BLaER1 treated with 17β-estradiol and CSF1 and Interleukin-3, amounts not matched to agents 10 nM and 100 nM (cell line): Measurements from ENCODE around the gene SEL1L3.

Experiments
- H3K27ac ChIP-seq, 11 experiments: shearing (Covaris generic); formaldehyde crosslinking; 2 replicates each; pipeline ENCODE4 v1.8.1; 2022
- H3K27me3 ChIP-seq, 11 experiments: shearing (Covaris generic); formaldehyde crosslinking; 2 replicates each; pipeline ENCODE4 v1.8.1; 2022
- H3K36me3 ChIP-seq, 11 experiments: shearing (Covaris generic); formaldehyde crosslinking; 2 replicates each; pipeline ENCODE4 v1.8.1; 2022
- H3K4me1 ChIP-seq, 10 experiments: shearing (Covaris generic); formaldehyde crosslinking; 2 replicates each; pipeline ENCODE4 v1.8.1; 2022
- H3K4me2 ChIP-seq, 11 experiments: shearing (Covaris generic); formaldehyde crosslinking; 2 replicates each; pipeline ENCODE4 v1.8.1; 2022
- H3K4me3 ChIP-seq, 10 experiments: shearing (Covaris generic); formaldehyde crosslinking; 2 replicates each; pipeline ENCODE4 v1.8.1; 2022
- H3K9ac ChIP-seq, 11 experiments: shearing (Covaris generic); formaldehyde crosslinking; 2 replicates each; pipeline ENCODE4 v1.8.1; 2022
- H3K9me3 ChIP-seq, 11 experiments: shearing (Covaris generic); formaldehyde crosslinking; replicated peaks in 1 of 11; 2 replicates each; pipeline ENCODE4 v1.8.1; 2022
- H4K20me1 ChIP-seq, 11 experiments: shearing (Covaris generic); formaldehyde crosslinking; 2 replicates each; pipeline ENCODE4 v1.8.1; 2022
- Cebpa-rat ChIP-seq, 11 experiments: shearing (Covaris generic); IDR thresholded peaks; 2 replicates each; pipeline ENCODE4 v1.8.1; 2022

The SEL1L3 gene

GRCh38 chr4:25900310-25900709 is 37.5 kb upstream of the SEL1L3 start:
- no peak overlapping the region for H3K4me2 ChIP-seq
- TF ChIP-seq Cebpa-rat (IDR thresholded peaks at IDR 0.05): no peak
- H3K36me3 ChIP-seq: no peaks in the 10 kb centered on the region
- no peaks in the 10 kb centered on the region for H3K27me3 ChIP-seq
- H3K27ac ChIP-seq: no peak overlapping the region
- no peaks in the 10 kb centered on the region for H4K20me1 ChIP-seq
- no peaks in the 10 kb centered on the region for H3K9me3 ChIP-seq
- H3K4me3 ChIP-seq: no peak overlapping the region
- H3K9ac ChIP-seq: no peak overlapping the region
- peaks cover 0 to 16% (median 0%) of the 10 kb centered on the region in 10 experiments; a peak in 4 of 20 replicates for H3K4me1 ChIP-seq

DNA sequence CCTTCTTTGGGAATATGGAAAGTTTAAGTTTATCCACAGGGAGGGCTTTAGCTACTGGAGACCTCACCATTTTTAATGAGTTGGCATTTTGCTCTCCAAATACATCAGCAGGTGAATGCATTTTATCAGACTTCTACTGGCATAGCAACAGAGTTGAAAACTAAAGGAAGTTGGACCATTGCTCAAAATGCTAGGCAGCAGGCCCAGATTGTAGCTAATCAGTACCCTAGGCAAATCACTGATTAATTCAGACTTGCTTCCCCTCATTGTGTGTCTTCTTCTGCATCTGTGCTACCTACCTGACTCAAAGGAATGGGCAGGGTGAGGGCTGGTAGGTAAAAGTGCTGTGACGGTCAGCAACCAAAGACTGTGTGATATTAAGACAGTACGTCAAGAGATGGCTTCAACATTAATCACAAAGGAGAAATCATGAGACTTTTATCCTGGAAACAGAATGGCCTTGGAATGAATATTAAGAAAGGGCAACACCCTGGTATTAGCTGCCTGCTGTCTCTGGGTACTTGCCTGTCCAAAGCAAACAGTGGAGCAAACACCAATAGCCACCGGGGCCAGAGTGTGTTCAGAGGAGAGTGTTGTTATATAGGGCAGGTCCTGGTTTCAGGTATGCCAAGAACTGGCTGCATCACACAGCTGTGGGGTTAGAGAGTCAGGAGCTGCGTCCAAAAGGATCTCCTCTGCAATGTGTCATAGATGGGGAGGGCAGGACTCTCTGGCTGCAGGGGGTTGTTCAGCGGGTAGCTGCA is 34.2 kb upstream of the SEL1L3 start:
- H3K4me2 ChIP-seq: no peak overlapping the region
- no peaks in the 10 kb centered on the region for H3K9me3 ChIP-seq
- no peak overlapping the region for H3K4me3 ChIP-seq
- no peaks in the 10 kb centered on the region for H3K36me3 ChIP-seq
- no peak overlapping the region for H3K9ac ChIP-seq
- no peak for TF ChIP-seq Cebpa-rat (IDR thresholded peaks at IDR 0.05)
- no peak overlapping the region for H3K27ac ChIP-seq
- no peaks in the 10 kb centered on the region for H4K20me1 ChIP-seq
- H3K27me3 ChIP-seq: no peaks in the 10 kb centered on the region
- no peaks in the 10 kb centered on the region for H3K4me1 ChIP-seq

- Histone ChIP-seq H3K4me2 (no peak overlapping the region), H3K4me1 (no peaks in the 10 kb centered on the region), H4K20me1 (no peaks in the 10 kb centered on the region), H3K9ac (no peak overlapping the region), H3K36me3 (no peaks in the 10 kb centered on the region), H3K9me3 (no peaks in the 10 kb centered on the region), H3K4me3 (no peak overlapping the region), H3K27me3 (no peaks in the 10 kb centered on the region), H3K27ac (no peak overlapping the region)
- no peak for TF ChIP-seq Cebpa-rat (IDR thresholded peaks at IDR 0.05)
Observed at GRCh38 chr4:25892796-25893195, 30.0 kb upstream of the SEL1L3 start.

DNA sequence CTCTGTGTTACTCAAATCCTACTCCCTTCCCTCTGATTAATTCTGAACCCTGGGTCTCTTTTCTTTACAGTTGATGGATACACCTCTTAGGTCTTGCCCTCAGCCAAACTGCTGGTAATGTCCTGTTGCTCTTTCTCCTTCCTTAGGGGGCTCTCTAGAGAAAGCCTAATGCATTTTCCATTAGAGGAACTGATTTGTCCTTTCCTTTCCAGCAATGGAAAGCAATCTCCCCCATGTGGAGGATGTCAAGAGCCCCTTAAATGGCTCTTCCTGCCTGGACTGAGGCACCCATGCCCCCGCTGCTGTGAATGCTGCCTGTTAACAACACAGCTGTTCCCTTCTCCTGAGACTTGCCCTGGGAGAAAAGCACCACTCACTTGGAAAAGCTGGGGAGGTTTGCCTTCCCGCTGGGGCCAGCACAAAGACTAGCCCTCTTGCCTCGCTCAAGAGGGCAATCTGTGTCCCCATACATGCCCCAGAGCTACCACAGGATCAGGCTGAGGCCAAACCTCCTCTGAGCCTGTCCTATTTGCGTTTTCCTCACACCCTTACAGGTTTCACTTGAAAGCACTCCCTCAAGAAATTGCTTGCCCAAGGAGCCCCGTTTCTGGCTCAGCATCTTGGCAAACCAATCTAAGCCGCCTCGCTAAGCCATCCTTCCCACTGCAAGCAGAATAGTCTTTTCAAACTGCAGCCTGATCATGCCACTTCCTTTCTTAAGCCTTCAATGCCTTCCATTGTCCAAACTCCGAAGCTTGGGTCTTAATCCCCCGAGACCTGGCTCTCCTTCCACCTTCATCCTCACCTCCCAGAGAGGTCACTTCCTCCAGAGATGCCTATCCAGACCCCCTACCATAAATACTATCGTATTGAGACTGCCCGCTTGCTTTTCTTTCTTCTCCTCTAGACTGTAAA is 28.0 kb upstream of the SEL1L3 start:
- Histone ChIP-seq H3K9ac (no peak overlapping the region), H4K20me1 (no peaks in the 10 kb centered on the region), H3K27me3 (no peaks in the 10 kb centered on the region), H3K9me3 (no peaks in the 10 kb centered on the region), H3K4me2 (no peak overlapping the region), H3K27ac (no peak overlapping the region), H3K4me1 (no peaks in the 10 kb centered on the region), H3K4me3 (no peak overlapping the region), H3K36me3 (no peaks in the 10 kb centered on the region)
- TF ChIP-seq Cebpa-rat (IDR thresholded peaks at IDR 0.05): no peak

GRCh38 chr4:25889589-25890503 is 27.1 kb upstream of the SEL1L3 start:
- no peaks in the 10 kb centered on the region for H3K9me3 ChIP-seq
- no peak overlapping the region for H3K9ac ChIP-seq
- no peaks in the 10 kb centered on the region for H3K36me3 ChIP-seq
- H3K27ac ChIP-seq: no peak overlapping the region
- no peaks in the 10 kb centered on the region for H4K20me1 ChIP-seq
- peaks cover 0 to 8% (median 5%) of the 10 kb centered on the region in 10 experiments; a peak in 13 of 20 replicates for H3K4me1 ChIP-seq
- H3K27me3 ChIP-seq: no peaks in the 10 kb centered on the region
- H3K4me3 ChIP-seq: no peak overlapping the region
- TF ChIP-seq Cebpa-rat (IDR thresholded peaks at IDR 0.05): no peak
- H3K4me2 ChIP-seq: no peak overlapping the region

- H3K4me2 ChIP-seq: no peak overlapping the region
- H3K9ac ChIP-seq: no peak overlapping the region
- H3K27me3 ChIP-seq: no peaks in the 10 kb centered on the region
- TF ChIP-seq Cebpa-rat (IDR thresholded peaks at IDR 0.05): no peak
- H4K20me1 ChIP-seq: no peaks in the 10 kb centered on the region
- no peak overlapping the region for H3K27ac ChIP-seq
- no peak overlapping the region for H3K4me3 ChIP-seq
- peaks cover 0 to 19% (median 16%) of the 10 kb centered on the region in 10 experiments; a peak in 17 of 20 replicates for H3K4me1 ChIP-seq
- no peaks in the 10 kb centered on the region for H3K9me3 ChIP-seq
- H3K36me3 ChIP-seq: no peaks in the 10 kb centered on the region
Observed at GRCh38 chr4:25888781-25889180, 26.0 kb upstream of the SEL1L3 start.

- TF ChIP-seq Cebpa-rat (IDR thresholded peaks at IDR 0.05): no peak
- H3K9ac ChIP-seq: peak overlapping the region in 1 of 11 experiments; percentile 10; a peak in 2 of 22 replicates
- peaks cover 9 to 56% (median 43%) of the 10 kb centered on the region in 10 experiments for H3K4me1 ChIP-seq
- peak overlapping the region in 8 of 11 experiments; percentile 3 to 55 (median 24); a peak in 10 of 22 replicates for H3K27ac ChIP-seq
- H3K36me3 ChIP-seq: no peaks in the 10 kb centered on the region
- peak overlapping the region in 10 of 11 experiments; percentile 25 to 79 (median 55); a peak in 19 of 22 replicates for H3K4me2 ChIP-seq
- no peaks in the 10 kb centered on the region for H3K9me3 ChIP-seq
- no peaks in the 10 kb centered on the region for H3K27me3 ChIP-seq
- H3K4me3 ChIP-seq: no peak overlapping the region; a peak in 1 of 20 replicates
- H4K20me1 ChIP-seq: no peaks in the 10 kb centered on the region
Observed at GRCh38 chr4:25884031-25884782, 21.4 kb upstream of the SEL1L3 start.

DNA sequence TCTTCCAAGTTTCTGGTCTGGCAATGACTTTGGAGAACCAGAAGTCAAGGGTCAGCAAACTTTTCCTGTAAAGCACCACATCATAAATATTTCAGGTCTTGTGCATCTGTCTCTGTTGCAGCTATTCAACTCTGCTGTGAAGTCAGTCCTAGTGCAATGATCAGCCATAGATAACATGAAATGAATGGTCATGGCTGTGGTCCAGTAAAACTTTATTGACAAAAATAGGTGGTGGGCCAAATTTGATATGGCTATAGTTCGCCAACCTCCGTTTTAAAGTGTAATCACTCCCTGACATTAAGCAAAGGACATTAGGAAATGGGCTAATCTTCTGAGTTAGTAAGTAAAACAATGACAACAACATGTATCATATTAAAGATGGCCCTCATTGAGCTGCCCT is 20.8 kb upstream of the SEL1L3 start:
- Histone ChIP-seq H3K4me2 (peak overlapping the region in 9 of 11 experiments; percentile 25 to 79 (median 56); a peak in 17 of 22 replicates), H3K4me1 (peaks cover 13 to 61% (median 47%) of the 10 kb centered on the region in 10 experiments)

More for the DNA sequence above, 20.8 kb upstream of the SEL1L3 start:
- H3K9me3 ChIP-seq: no peaks in the 10 kb centered on the region
- no peak overlapping the region for H3K4me3 ChIP-seq
- no peak overlapping the region for H3K9ac ChIP-seq
- no peaks in the 10 kb centered on the region for H4K20me1 ChIP-seq
- no peaks in the 10 kb centered on the region for H3K27me3 ChIP-seq
- peak overlapping the region in 7 of 11 experiments; percentile 3 to 55 (median 30); a peak in 5 of 22 replicates for H3K27ac ChIP-seq
- no peak for TF ChIP-seq Cebpa-rat (IDR thresholded peaks at IDR 0.05)
- H3K36me3 ChIP-seq: no peaks in the 10 kb centered on the region
